ENCODE measurements around the gene SMG6. TPM values are rescaled to one million over a fixed set of nuclear protein-coding genes. Genes with fewer than 3 reads are reported as not detected.

The SMG6 gene
- total and polyA plus RNA-seq, 2 of the 8 experiments (the other 6 are each of a cell fraction or from before 2014, with no cell fraction given): 18.5 to 25.2 TPM

DNA sequence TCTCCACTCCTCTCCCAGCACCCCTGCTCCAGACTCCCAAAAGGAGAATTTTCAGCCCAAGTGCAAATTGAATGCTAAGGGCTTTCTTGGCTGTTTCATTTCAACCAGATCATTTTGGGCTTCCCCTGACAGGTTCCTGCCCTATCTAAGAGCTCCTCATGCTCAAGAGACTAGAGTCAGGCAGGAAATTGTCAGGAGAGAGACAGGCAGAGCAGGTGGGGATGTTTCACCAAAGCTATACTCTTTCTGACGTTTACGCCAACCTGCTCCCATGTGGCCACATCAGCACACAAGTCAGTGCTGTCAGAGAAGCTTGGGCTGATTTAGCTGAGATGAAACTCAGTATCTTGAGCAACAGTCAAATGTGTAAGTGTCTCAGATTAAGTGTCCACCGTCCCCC is 217.3 kb downstream of the SMG6 start (continued):
- TF ChIP-seq, protein P1, sequence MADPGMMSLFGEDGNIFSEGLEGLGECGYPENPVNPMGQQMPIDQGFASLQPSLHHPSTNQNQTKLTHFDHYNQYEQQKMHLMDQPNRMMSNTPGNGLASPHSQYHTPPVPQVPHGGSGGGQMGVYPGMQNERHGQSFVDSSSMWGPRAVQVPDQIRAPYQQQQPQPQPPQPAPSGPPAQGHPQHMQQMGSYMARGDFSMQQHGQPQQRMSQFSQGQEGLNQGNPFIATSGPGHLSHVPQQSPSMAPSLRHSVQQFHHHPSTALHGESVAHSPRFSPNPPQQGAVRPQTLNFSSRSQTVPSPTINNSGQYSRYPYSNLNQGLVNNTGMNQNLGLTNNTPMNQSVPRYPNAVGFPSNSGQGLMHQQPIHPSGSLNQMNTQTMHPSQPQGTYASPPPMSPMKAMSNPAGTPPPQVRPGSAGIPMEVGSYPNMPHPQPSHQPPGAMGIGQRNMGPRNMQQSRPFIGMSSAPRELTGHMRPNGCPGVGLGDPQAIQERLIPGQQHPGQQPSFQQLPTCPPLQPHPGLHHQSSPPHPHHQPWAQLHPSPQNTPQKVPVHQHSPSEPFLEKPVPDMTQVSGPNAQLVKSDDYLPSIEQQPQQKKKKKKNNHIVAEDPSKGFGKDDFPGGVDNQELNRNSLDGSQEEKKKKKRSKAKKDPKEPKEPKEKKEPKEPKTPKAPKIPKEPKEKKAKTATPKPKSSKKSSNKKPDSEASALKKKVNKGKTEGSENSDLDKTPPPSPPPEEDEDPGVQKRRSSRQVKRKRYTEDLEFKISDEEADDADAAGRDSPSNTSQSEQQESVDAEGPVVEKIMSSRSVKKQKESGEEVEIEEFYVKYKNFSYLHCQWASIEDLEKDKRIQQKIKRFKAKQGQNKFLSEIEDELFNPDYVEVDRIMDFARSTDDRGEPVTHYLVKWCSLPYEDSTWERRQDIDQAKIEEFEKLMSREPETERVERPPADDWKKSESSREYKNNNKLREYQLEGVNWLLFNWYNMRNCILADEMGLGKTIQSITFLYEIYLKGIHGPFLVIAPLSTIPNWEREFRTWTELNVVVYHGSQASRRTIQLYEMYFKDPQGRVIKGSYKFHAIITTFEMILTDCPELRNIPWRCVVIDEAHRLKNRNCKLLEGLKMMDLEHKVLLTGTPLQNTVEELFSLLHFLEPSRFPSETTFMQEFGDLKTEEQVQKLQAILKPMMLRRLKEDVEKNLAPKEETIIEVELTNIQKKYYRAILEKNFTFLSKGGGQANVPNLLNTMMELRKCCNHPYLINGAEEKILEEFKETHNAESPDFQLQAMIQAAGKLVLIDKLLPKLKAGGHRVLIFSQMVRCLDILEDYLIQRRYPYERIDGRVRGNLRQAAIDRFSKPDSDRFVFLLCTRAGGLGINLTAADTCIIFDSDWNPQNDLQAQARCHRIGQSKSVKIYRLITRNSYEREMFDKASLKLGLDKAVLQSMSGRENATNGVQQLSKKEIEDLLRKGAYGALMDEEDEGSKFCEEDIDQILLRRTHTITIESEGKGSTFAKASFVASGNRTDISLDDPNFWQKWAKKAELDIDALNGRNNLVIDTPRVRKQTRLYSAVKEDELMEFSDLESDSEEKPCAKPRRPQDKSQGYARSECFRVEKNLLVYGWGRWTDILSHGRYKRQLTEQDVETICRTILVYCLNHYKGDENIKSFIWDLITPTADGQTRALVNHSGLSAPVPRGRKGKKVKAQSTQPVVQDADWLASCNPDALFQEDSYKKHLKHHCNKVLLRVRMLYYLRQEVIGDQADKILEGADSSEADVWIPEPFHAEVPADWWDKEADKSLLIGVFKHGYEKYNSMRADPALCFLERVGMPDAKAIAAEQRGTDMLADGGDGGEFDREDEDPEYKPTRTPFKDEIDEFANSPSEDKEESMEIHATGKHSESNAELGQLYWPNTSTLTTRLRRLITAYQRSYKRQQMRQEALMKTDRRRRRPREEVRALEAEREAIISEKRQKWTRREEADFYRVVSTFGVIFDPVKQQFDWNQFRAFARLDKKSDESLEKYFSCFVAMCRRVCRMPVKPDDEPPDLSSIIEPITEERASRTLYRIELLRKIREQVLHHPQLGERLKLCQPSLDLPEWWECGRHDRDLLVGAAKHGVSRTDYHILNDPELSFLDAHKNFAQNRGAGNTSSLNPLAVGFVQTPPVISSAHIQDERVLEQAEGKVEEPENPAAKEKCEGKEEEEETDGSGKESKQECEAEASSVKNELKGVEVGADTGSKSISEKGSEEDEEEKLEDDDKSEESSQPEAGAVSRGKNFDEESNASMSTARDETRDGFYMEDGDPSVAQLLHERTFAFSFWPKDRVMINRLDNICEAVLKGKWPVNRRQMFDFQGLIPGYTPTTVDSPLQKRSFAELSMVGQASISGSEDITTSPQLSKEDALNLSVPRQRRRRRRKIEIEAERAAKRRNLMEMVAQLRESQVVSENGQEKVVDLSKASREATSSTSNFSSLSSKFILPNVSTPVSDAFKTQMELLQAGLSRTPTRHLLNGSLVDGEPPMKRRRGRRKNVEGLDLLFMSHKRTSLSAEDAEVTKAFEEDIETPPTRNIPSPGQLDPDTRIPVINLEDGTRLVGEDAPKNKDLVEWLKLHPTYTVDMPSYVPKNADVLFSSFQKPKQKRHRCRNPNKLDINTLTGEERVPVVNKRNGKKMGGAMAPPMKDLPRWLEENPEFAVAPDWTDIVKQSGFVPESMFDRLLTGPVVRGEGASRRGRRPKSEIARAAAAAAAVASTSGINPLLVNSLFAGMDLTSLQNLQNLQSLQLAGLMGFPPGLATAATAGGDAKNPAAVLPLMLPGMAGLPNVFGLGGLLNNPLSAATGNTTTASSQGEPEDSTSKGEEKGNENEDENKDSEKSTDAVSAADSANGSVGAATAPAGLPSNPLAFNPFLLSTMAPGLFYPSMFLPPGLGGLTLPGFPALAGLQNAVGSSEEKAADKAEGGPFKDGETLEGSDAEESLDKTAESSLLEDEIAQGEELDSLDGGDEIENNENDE (IDR thresholded peaks at IDR 0.05; ENCODE audit: insufficient replicate concordance, low read length): no peak
- TF ChIP-seq SP1 (IDR thresholded peaks at IDR 0.05; ENCODE audit: low read depth, low read length) (no peak), GABPA (IDR thresholded peaks at IDR 0.05; ENCODE audit: borderline replicate concordance, insufficient read depth, low read length) (no peak), TBP (IDR thresholded peaks at IDR 0.05; ENCODE audit: low read depth, low read length) (no peak), EGR1 (IDR thresholded peaks at IDR 0.05; ENCODE audit: borderline replicate concordance, low read depth, low read length) (no peak), SIX5 (IDR thresholded peaks at IDR 0.05; ENCODE audit: low read depth, low read length) (no peak), EP300 (IDR thresholded peaks at IDR 0.05; ENCODE audit: borderline replicate concordance in 1 of 2, low read depth in 2 of 2, low read length in 2 of 2) (no peak), CBX8 (IDR thresholded peaks at IDR 0.05; ENCODE audit: borderline replicate concordance, low read depth, low read length) (no peak), KDM4A (IDR thresholded peaks at IDR 0.05; ENCODE audit: low read depth, low read length, severe bottlenecking) (no peak), SIRT6 (IDR thresholded peaks at IDR 0.05; ENCODE audit: low read length) (no peak), SRF (IDR thresholded peaks at IDR 0.05; ENCODE audit: low read depth, low read length) (no peak)
